A549 (cell line): ENCODE data around the gene LAGE3.

ENCODE experiments used
- CEBPB ChIP-seq, 2 experiments: fragments of >200 bp in 1 of 2; sonication (Bioruptor Twin) in 1 of 2; formaldehyde crosslinking in 1 of 2; IDR thresholded peaks; 2 replicates each; pipeline ENCODE4 v1.6.1; 2012 to 2016
- CTCF ChIP-seq: fragments of >200 bp; sonication (Bioruptor Twin); formaldehyde crosslinking; IDR thresholded peaks from 3 replicates; pipeline ENCODE4 v1.5.1; 2016
- EP300 ChIP-seq, 2 experiments: fragments of >200 bp; sonication (Bioruptor Twin); formaldehyde crosslinking; IDR thresholded peaks; 2 replicates in 1 of 2; 3 replicates in 1 of 2; pipeline ENCODE4 v1.6.1; 2016 to 2017

GRCh38 chrX:154458116-154458953, 20.7 kb downstream of the LAGE3 start, which contains the start of gene PLXNA3:
- no peak for TF ChIP-seq EP300 (IDR thresholded peaks at IDR 0.05)
- TF ChIP-seq CTCF, result no peak
- no peak for TF ChIP-seq CEBPB (IDR thresholded peaks at IDR 0.05)
